Keratinocyte (primary cell): ENCODE results near the gene SRP68. TPM values are rescaled to one million over a fixed set of nuclear protein-coding genes. Genes with fewer than 3 reads are reported as not detected.
A peak's percentile ranks its signal among the peaks of the same experiment; 100 is the strongest.

Experiments used
- DNase-seq: peaks from one replicate; pipeline ENCODE4 v3.0.0-alpha.2; 2011; ENCODE audit warnings: low read depth, missing footprints, low spot score
- FAIRE-seq: peaks from 2 replicates; lab custom pipeline; 2011; peaks lifted over from hg19 to GRCh38; lab: Jason Lieb, UNC
- H2AFZ ChIP-seq: 2 replicates; pipeline ENCODE4 v1.6.0; 2012; ENCODE audit warnings: low read length, control low read depth, inconsistent platforms; ENCODE audit not compliant: control insufficient read depth
- H3K27ac ChIP-seq: 2 replicates; pipeline ENCODE4 v1.5.1; 2011; ENCODE audit warnings: low read length; ENCODE audit not compliant: control insufficient read depth, insufficient read depth
- H3K27me3 ChIP-seq: 3 replicates; pipeline ENCODE4 v1.6.0; 2011; ENCODE audit warnings: low read length; ENCODE audit not compliant: control insufficient read depth, insufficient read depth; ENCODE audit errors: extremely low read depth
- H3K36me3 ChIP-seq, 2 experiments: 2 replicates in 1 of 2; 3 replicates in 1 of 2; pipeline ENCODE4 v1.5.1; 2011; ENCODE audit warnings: low read length in 2 of 2, mild to moderate bottlenecking in 1 of 2; ENCODE audit not compliant: control insufficient read depth in 2 of 2, insufficient read depth in 2 of 2; ENCODE audit errors: extremely low read depth in 1 of 2
- H3K4me1 ChIP-seq: 3 replicates; pipeline ENCODE4 v1.5.1; 2011; ENCODE audit warnings: low read length; ENCODE audit not compliant: control insufficient read depth, insufficient read depth; ENCODE audit errors: extremely low read depth
- H3K4me2 ChIP-seq: 3 replicates; pipeline ENCODE4 v1.6.0; 2011; ENCODE audit warnings: low read depth, low read length; ENCODE audit not compliant: control insufficient read depth, insufficient read depth; ENCODE audit errors: extremely low read depth
- H3K4me3 ChIP-seq, 3 experiments: fragments of 200-600 bp in 1 of 3; sonication (generic) in 1 of 3; 2 replicates in 2 of 3; 3 replicates in 1 of 3; pipeline ENCODE4 v1.5.1; 2011 to 2016; ENCODE audit warnings: low read length in 3 of 3, mild to moderate bottlenecking in 3 of 3, control low read depth in 2 of 3, inconsistent platforms in 1 of 3, low read depth in 1 of 3, mixed read lengths in 1 of 3, mixed run types in 1 of 3, moderate library complexity in 1 of 3; ENCODE audit not compliant: control insufficient read depth in 2 of 3, insufficient read depth in 2 of 3; ENCODE audit errors: extremely low read depth in 1 of 3
- H3K79me2 ChIP-seq: 2 replicates; pipeline ENCODE4 v1.6.0; 2012; ENCODE audit warnings: low read length; ENCODE audit not compliant: control insufficient read depth, insufficient read depth
- H3K9ac ChIP-seq: 3 replicates; pipeline ENCODE4 v1.6.0; 2011; ENCODE audit warnings: low read length; ENCODE audit not compliant: control insufficient read depth, insufficient read depth; ENCODE audit errors: extremely low read depth
- H3K9me1 ChIP-seq: 3 replicates; pipeline ENCODE4 v1.6.0; 2011; ENCODE audit warnings: low read length; ENCODE audit not compliant: control insufficient read depth, insufficient read depth; ENCODE audit errors: extremely low read depth
- H3K9me3 ChIP-seq: 2 replicates; pipeline ENCODE4 v1.5.1; 2012; ENCODE audit warnings: low read depth, low read length; ENCODE audit not compliant: control insufficient read depth
- H4K20me1 ChIP-seq: 3 replicates; pipeline ENCODE4 v1.6.0; 2011; ENCODE audit warnings: low read length; ENCODE audit not compliant: control insufficient read depth, insufficient read depth; ENCODE audit errors: extremely low read depth
- CTCF ChIP-seq, 3 experiments: IDR thresholded peaks in 1 of 3; conservative IDR thresholded peaks in 1 of 3; optimal IDR thresholded peaks in 1 of 3; 2 replicates in 2 of 3; 3 replicates in 1 of 3; pipeline versions ENCODE3 to v1.5.1; 2011; ENCODE audit warnings: low read length in 3 of 3, mild to moderate bottlenecking in 3 of 3, moderate library complexity in 2 of 3, control low read depth in 1 of 3, inconsistent platforms in 1 of 3; ENCODE audit not compliant: insufficient read depth in 2 of 3; ENCODE audit errors: extremely low read depth in 1 of 3
- EZH2 ChIP-seq: IDR thresholded peaks from one replicate; pipeline ENCODE4 v1.6.1; 2012; ENCODE audit warnings: inconsistent platforms, mild to moderate bottlenecking, low read length, moderate library complexity
- dilution Hi-C: fragments of 300-500 bp; cut with MboI; formaldehyde crosslinking; loops from one replicate; pipeline ENCODE4 v1.7.0; 2020; ENCODE audit warnings: low sequenced_read_pairs; ENCODE audit not compliant: extremely low pct_ligation_motif_present
- polyA plus RNA-seq, 5 experiments: library from polyadenylated mRNA; depleted of rRNA in 3 of 5; stranded (reverse) in 3 of 5; stranded (forward) in 1 of 5; unstranded in 1 of 5; fragments of >200 nt; gene quantifications; 1 replicate in 1 of 5; 2 replicates in 3 of 5; 3 replicates in 1 of 5; pipeline versions ENCODE4 v1.2.1 to v1.2.3, GENCODE V29; 2011 to 2012; ENCODE audit warnings: missing spikeins in 2 of 5, low read depth in 1 of 5, low replicate concordance in 1 of 5

SRP68 gene
- polyA plus RNA-seq, 1 donor (not counting 4 experiments of a cell fraction or from before 2014, with no cell fraction given): 81.3 TPM

DNA sequence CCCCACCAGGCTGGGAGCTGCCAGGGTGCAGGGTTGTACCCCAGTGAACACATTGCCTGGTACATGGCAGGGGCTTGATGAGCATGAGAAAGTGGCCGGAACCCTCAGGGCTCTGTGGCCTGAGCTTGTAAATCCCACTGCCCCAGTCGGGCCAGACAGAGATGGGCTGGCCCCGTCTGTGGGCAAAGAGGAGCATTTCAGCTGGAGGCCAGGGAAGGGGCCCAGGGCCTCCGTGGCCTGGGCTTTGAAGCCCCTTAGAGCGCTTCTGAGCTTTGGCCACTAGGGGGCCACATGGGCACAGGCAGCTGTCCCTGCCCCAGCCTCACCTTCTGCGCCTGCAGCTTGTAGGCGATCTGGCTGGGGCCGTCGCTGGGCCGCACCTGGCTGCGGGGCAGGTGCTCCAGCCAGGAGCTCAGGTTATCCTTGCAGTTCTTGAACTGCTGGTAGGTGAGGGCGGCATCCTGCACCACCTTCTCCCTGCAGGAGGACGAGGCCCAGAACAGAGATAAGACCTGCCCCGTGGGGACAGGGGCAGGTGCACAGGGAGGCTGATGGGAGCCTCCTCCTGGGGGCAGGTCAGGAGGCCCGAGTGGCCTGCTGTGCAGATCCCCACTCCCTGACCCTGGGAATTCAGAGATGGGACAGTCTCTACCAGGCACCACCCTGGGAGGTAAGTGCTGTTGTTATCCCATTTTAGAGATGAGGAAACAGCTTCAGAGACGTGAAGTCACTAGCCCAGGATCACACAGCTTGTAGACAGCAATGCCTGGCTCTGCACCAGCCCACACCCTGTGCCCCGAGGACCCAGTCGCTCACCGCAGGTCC is 58.0 kb downstream of the SRP68 start:
- Histone ChIP-seq H3K9me3 (no peaks in the 10 kb centered on the region), H3K4me2 (no peak overlapping the region), H3K4me3 (no peak overlapping the region), H3K79me2 (no peaks in the 10 kb centered on the region), H3K9me1 (no peaks in the 10 kb centered on the region), H3K36me3 (peaks cover 35 to 36% of the 10 kb centered on the region in 2 experiments), H4K20me1 (peaks cover 5% of the 10 kb centered on the region), H3K27me3 (no peaks in the 10 kb centered on the region), H2AFZ (no peak overlapping the region), H3K27ac (no peak overlapping the region), H3K4me1 (no peaks in the 10 kb centered on the region), H3K9ac (no peak overlapping the region)
- dilution Hi-C loops: no loop called here
- FAIRE-seq (peak; percentile 43), DNase-seq (no peak)
- TF ChIP-seq EZH2 (no peak), CTCF (optimal IDR thresholded peaks at IDR 0.05 in 1 of 3, IDR thresholded peaks at IDR 0.05 in 1 of 3, conservative IDR thresholded peaks at IDR 0.05 in 1 of 3; ENCODE audit: extremely low read depth in 1 of 3, insufficient read depth in 2 of 3, low read length in 3 of 3) (peak; percentile 85 to 96 (median 88))

- Histone ChIP-seq H2AFZ (no peak overlapping the region), H3K4me3 (no peak overlapping the region), H3K9me1 (no peaks in the 10 kb centered on the region), H3K9me3 (no peaks in the 10 kb centered on the region), H3K4me2 (no peak overlapping the region), H3K27me3 (no peaks in the 10 kb centered on the region), H3K27ac (no peak overlapping the region), H3K36me3 (peaks cover 32% of the 10 kb centered on the region in 2 experiments), H3K79me2 (no peaks in the 10 kb centered on the region), H3K9ac (no peak overlapping the region), H3K4me1 (no peaks in the 10 kb centered on the region), H4K20me1 (peaks cover 5% of the 10 kb centered on the region)
- dilution Hi-C loops: no loop called here
- FAIRE-seq (no peak), DNase-seq (no peak)
- TF ChIP-seq CTCF (optimal IDR thresholded peaks at IDR 0.05 in 1 of 3, IDR thresholded peaks at IDR 0.05 in 1 of 3, conservative IDR thresholded peaks at IDR 0.05 in 1 of 3; ENCODE audit: extremely low read depth in 1 of 3, insufficient read depth in 2 of 3, low read length in 3 of 3): no peak
- no peak for TF ChIP-seq EZH2
Measured at GRCh38 chr17:76013377-76013932, 58.9 kb downstream of the SRP68 start.
